Stimulated activated CD4-positive, alpha-beta T cell treated with anti-CD3 and anti-CD28 coated beads, Interleukin-12 subunit alpha, Interleukin-12 subunit beta, amount 100 ng/mL, for 4 hours (primary cell): ENCODE data around the gene PTP4A1.

ENCODE experiments used
- DNase-seq: peaks from one replicate; pipeline ENCODE4 v3.0.0-alpha.2; 2020

The PTP4A1 gene

GRCh38 chr6:63558278-63558677 lies 14.0 kb upstream of the PTP4A1 start:
- DNase-seq, result no peak

- no peak for DNase-seq
These were observed 11.4 kb upstream of the PTP4A1 start for GRCh38 chr6:63560801-63561287.

DNA sequence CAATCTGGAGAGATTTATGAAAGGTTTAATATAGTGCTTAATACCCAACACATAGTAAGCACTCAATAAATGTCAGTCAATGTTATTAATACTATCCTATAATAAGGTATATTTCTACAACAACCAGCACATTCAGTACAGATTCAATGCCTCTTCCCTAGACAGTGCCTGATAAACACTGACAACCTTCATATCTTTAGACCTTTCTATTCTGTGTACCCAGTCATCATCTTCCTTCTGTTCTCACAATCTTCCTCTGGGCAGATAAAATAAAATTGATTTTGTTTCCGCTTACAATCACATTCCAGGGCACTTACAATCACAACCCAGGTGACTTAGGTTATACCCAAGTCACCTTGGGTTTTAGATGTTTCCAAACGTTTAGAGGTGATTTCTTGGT lies 11.0 kb upstream of the PTP4A1 start:
- DNase-seq, result no peak

DNA sequence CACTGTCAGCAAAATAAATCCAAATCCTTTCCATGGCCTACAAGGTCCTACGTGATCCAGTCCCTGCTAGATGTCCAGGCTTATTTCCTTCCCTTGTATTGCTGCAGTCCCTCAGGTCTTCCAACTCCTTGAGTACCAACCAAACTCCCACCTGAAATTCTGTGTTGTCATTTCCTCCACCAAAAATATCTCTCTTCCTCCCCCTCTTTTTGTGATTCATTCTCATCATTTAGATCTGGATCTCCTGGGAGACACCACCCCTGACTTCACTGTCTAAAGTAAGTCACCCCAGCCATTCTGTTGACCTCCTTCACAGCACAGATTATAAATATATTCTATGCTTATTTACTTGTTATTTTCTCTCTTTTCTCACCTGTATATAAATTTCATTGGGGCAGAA lies 9.0 kb upstream of the PTP4A1 start:
- DNase-seq, result no peak

- no peak for DNase-seq
These were observed 7.1 kb upstream of the PTP4A1 start for GRCh38 chr6:63565058-63565726.

DNA sequence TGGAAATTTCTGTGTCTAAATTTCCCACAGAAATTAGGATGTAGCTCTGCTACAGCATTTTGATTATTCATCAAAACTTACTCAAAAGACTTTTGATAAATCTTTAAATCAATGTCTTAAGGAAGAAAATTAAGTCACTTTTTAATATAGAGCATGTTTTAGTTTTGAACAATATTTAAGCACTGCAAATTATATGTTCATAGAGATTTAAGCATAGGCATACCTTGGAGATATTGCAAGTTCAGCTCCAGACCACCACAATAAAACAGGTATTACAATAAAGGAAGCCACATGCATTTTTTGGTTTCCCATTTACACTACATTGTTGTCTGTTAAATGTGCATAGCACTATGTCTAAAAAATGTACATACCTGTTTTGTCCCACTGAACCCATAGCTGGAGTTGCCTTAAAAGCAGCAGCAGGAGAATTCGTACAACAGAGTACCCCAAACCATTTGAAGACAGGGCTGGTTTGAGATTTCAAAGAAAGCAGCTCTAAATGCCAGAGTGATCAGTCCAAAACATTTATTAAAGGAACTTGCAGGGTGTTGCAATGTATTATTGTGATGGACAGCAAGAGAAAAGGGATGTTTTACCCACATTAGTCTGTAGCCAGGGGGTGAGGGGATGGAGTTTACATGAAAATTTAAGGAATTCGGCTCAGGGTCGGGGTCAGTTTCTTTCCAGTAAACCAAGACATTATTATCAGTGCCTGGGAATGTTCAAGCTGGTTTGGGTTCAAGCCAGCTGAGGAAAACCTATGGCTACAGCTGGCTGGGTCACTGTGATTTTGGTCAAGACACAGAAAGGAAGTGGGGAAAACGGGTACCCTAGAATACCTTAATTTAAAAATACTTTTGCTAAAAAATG lies 6.3 kb upstream of the PTP4A1 start:
- DNase-seq, result no peak

DNA sequence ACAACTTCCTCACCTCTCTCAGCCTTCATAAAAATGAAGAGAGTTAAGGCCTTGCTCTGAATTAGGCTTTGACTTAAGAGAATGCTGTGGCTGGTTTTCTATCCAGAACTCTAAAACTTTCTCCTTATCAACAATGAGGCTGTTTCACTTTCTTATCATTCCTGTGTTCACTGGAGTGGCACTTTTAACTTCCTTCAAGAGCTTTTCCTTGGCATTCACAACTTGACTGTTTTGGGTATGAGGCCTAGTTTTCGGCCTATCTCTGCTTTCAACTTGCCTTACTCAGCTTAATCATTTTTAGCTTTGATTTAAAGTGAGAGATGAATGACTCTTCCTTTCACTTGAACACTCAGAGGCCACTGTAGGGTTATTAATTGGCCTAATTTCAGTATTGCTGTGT lies 4.3 kb upstream of the PTP4A1 start:
- no peak for DNase-seq

- no peak for DNase-seq
These were observed 778 bp upstream of the PTP4A1 start for GRCh38 chr6:63571361-63572043.

DNA sequence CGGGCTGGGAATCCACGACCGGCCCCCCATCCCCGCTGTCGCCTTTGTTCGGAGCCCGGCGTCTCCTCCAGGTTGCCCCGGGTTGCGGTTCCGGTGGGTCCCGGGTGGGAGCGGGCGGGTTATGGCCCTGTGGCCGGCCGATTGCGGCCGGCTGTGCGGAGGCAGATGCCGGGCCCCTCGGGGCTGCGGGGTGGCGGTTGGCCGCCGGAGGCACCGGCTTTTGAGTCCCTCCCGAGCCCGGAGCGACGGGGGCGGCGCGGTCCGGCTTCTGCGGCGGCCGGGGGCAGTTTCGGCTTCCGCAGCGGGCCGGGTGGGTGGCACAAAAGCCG lies 431 bp downstream of the PTP4A1 start:
- DNase-seq, result no peak

DNA sequence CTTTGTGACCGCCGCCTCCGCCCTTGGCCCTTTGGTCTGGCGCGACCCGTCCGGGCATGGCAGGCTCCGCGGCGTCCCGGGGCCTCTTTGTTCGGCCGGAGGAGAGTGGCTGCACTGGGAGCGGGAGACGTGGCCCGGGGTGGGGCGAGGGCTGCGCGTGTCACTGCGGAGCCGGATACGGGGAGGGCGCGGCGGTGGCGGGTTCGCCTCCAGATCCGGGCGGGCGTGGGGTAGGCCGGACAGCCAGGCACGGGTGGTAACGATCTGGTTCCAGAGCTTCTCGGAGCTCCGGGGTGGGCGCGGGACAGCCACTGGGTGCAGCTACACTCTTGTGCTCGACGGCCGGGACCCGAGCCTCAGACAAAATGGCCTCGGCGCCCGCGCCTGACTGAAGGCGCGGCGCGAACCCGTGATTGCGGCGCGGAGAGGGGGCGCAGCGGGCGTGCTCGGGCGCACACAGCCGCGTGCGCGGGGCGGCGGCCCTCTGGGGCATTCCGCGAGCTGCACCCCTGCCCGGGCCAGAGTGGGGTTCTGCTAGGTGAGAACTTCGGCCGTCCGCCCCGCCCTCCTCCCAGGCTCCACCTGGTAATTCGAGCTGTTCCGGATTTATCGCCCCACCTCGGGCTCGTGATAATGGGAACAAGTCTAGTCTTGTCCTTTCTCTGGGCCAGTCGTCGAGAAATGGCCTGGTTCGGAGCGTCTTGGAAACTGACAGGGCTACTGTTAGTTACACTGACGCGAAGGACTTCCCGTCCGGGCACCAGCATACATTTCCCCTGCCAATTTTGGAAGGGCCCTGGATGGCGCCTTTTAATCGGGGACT lies 1.0 kb downstream of the PTP4A1 start:
- peak; percentile 60 for DNase-seq

DNA sequence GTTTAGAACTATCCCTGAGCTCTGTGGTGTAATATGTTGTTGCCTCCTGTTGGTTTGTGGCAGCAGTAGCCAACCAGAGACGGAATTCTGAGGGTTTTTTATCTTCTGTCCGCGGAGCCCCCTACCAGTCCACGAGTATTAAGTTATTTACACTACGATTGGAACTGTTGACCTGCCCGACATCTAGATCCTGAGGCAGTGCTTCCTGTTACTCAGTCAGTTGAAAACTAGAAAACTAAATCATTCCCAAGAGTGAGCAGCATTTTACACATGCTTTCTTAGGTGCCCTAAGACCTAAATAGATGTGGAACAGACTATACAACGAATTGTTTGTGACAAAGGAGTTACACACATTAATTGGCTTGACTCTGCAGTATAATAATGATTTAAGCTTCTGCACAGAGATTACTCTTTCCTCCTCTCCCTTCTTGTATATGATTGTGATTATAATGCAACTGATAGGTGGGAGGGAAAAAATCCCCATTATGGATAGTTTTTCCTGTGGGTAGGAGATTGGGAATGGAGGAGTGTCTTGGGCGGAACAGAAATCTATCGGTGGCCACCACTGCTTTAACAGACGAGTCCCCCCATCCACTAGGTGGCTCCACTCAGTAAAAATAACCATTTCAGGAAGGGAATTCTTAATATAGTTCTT lies 1.7 kb downstream of the PTP4A1 start:
- peak; percentile 18 for DNase-seq

GRCh38 chr6:63574554-63574900 lies 2.2 kb downstream of the PTP4A1 start:
- DNase-seq, result no peak

- DNase-seq, result no peak
These were observed 4.0 kb downstream of the PTP4A1 start for GRCh38 chr6:63576147-63576772.

- no peak for DNase-seq
These were observed 4.9 kb downstream of the PTP4A1 start for GRCh38 chr6:63576985-63577712.

DNA sequence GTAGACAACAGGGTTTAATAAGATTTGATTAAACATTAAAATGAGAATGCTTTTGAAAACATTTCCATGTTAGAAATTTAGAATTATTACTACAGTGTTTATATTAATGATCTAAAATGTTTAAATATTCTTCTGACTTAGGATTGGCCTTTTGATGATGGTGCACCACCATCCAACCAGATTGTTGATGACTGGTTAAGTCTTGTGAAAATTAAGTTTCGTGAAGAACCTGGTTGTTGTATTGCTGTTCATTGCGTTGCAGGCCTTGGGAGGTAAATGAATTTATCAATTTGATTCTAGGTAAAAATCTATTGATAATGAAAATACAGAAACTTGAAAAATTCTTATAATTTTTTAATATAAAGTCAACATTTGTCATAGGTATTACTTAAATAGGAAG lies 6.5 kb downstream of the PTP4A1 start:
- no peak for DNase-seq

- DNase-seq, result no peak
These were observed 7.8 kb downstream of the PTP4A1 start for GRCh38 chr6:63579937-63580703.

DNA sequence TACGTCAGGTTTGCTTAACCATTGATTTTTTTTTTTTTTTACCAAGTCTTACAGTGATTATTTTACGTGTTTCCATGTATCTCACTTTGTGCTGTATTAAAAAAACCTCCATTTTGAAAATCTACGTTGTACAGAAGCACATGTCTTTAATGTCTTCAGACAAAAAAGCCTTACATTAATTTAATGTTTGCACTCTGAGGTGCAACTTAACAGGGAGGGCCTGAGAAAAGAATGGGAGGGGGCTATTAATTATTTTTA lies 8.4 kb downstream of the PTP4A1 start:
- no peak for DNase-seq

DNA sequence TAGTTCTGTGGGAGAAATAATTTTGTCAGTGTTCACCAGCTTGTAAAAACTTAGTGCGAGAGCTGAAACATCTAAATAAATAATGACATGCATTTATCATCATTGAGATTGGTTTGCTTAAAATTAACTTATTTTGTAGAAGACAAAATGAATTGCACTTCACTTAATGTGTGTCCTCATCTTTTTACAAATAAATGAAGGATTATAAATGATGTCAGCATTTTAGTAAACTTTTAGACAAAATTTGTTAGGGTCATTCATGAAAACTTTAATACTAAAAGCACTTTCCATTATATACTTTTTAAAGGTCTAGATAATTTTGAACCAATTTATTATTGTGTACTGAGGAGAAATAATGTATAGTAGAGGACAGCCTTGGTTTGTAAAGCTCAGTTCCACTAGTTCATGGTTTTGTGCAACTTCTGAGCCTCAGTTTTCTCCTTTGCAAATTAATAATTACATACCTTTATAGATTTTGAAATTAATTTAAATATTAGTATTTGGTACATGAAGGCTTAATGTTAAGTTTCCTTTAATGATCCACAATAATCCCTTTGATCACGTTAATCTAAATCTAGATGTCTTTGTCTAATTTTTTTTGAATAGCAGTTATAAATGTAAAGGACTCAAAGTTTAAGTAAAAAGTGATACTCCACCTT lies 9.2 kb downstream of the PTP4A1 start:
- DNase-seq, result no peak

- no peak for DNase-seq
These were observed 10.4 kb downstream of the PTP4A1 start for GRCh38 chr6:63582579-63583231.

GRCh38 chr6:63584125-63584514 lies 11.8 kb downstream of the PTP4A1 start:
- DNase-seq, result no peak
